Osteoblast (primary cell): ENCODE measurements around the gene CLEC16A. TPM values are rescaled to one million over a fixed set of nuclear protein-coding genes. Genes with fewer than 3 reads are reported as not detected.

Experiments
- DNase-seq: peaks from one replicate; pipeline ENCODE4 v3.0.0; 2011; ENCODE audit warnings: low spot score, mixed read lengths; ENCODE audit not compliant: insufficient read length; ENCODE audit errors: missing footprints
- H2AFZ ChIP-seq: 2 replicates; pipeline ENCODE4 v1.6.0; 2011; ENCODE audit warnings: mild to moderate bottlenecking, low read length
- H3K27ac ChIP-seq: 2 replicates; pipeline ENCODE4 v1.5.1; 2011; ENCODE audit warnings: mild to moderate bottlenecking, low read depth, low read length, moderate library complexity
- H3K27me3 ChIP-seq: 2 replicates; pipeline ENCODE4 v1.6.0; 2012; ENCODE audit warnings: mild to moderate bottlenecking, control low read depth, inconsistent platforms, low read length, moderate library complexity; ENCODE audit not compliant: insufficient read depth
- H3K36me3 ChIP-seq: 2 replicates; pipeline ENCODE4 v1.5.1; 2011; ENCODE audit warnings: mild to moderate bottlenecking, low read length, control low read depth, moderate library complexity; ENCODE audit not compliant: insufficient read depth
- H3K4me1 ChIP-seq: 2 replicates; pipeline ENCODE4 v1.5.1; 2011; ENCODE audit warnings: mild to moderate bottlenecking, low read length, control low read depth, moderate library complexity; ENCODE audit not compliant: insufficient read depth
- H3K4me2 ChIP-seq: 2 replicates; pipeline ENCODE4 v1.6.0; 2011; ENCODE audit warnings: mild to moderate bottlenecking, low read length; ENCODE audit not compliant: insufficient read depth
- H3K4me3 ChIP-seq: fragments of 200-600 bp; sonication (generic); 3 replicates; pipeline ENCODE4 v1.5.1; 2012; ENCODE audit warnings: mild to moderate bottlenecking, low read length, inconsistent platforms; ENCODE audit not compliant: insufficient read depth
- H3K79me2 ChIP-seq: 2 replicates; pipeline ENCODE4 v1.6.0; 2012; ENCODE audit warnings: mild to moderate bottlenecking, low read length, control low read depth, inconsistent platforms; ENCODE audit not compliant: insufficient read depth
- H3K9me3 ChIP-seq: 2 replicates; pipeline ENCODE4 v1.5.1; 2011; ENCODE audit warnings: low read depth, low read length, control low read depth
- H4K20me1 ChIP-seq: 2 replicates; pipeline ENCODE4 v1.6.0; 2012; ENCODE audit warnings: mild to moderate bottlenecking, low read length, control low read depth; ENCODE audit not compliant: insufficient read depth
- total RNA-seq: library from RNA; depleted of rRNA; stranded (reverse); fragments of >200 nt; gene quantifications from 2 replicates; pipeline ENCODE4 v1.2.3, GENCODE V29; 2012
- TF ChIP-seq, protein P1 (sequence below): IDR thresholded peaks from 2 replicates; pipeline ENCODE4 v1.5.1; 2011; ENCODE audit warnings: mild to moderate bottlenecking, low read depth, low read length, moderate library complexity; ENCODE audit errors: extremely low read depth

CLEC16A gene
- total RNA-seq, 1 donor, result 25.7 TPM

DNA sequence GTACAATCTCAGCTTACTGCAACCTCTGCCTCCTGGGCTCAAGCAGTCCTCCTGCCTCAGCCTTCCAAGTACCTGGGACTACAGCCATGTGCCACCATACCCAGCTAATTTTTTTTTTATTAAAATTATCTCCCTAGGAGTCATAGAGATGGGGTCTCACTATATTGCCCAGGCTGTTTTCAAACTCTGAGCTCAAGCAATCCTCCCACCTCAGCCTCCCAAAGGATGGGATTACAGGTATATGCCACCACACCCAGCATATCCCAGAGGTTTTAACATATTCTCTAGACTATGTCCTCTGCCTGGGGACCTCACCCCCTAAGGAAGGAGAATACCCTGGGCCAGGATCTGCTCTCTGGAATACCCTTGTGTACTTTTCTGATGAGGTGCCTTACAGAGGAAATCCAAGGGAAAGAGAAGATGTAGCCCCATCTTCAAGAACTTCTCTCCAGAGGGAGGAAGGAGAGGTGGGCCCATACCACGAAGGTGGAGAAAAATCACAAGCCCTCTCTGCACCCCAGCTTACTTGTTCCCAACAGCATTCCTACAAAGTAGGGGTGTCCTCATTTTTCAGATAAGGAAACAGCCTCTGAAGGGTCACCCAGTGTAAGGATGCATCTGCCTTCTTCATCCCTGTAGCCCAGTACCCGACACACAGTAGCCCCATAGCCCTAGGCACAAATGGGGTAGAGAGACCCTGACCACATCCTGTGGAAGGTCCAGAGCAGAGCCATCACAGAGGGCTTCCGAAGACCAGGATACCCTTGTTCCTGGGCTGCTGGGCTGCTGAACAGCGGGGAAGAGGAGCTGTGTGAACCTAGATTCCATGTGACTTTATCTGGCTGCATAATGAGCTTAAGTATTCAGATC, 160.0 kb downstream of the CLEC16A start:
- Histone ChIP-seq H2AFZ (peak overlapping the region; percentile 39), H3K27me3 (no peaks in the 10 kb centered on the region), H3K79me2 (no peaks in the 10 kb centered on the region), H4K20me1 (no peaks in the 10 kb centered on the region), H3K27ac (peak overlapping the region; percentile 85), H3K36me3 (no peaks in the 10 kb centered on the region), H3K4me2 (peak overlapping the region; percentile 72), H3K4me3 (no peak overlapping the region), H3K9me3 (no peaks in the 10 kb centered on the region), H3K4me1 (peaks cover 58% of the 10 kb centered on the region)
- TF ChIP-seq, protein P1, sequence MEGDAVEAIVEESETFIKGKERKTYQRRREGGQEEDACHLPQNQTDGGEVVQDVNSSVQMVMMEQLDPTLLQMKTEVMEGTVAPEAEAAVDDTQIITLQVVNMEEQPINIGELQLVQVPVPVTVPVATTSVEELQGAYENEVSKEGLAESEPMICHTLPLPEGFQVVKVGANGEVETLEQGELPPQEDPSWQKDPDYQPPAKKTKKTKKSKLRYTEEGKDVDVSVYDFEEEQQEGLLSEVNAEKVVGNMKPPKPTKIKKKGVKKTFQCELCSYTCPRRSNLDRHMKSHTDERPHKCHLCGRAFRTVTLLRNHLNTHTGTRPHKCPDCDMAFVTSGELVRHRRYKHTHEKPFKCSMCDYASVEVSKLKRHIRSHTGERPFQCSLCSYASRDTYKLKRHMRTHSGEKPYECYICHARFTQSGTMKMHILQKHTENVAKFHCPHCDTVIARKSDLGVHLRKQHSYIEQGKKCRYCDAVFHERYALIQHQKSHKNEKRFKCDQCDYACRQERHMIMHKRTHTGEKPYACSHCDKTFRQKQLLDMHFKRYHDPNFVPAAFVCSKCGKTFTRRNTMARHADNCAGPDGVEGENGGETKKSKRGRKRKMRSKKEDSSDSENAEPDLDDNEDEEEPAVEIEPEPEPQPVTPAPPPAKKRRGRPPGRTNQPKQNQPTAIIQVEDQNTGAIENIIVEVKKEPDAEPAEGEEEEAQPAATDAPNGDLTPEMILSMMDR, result no peak
- DNase-seq, result no peak

DNA sequence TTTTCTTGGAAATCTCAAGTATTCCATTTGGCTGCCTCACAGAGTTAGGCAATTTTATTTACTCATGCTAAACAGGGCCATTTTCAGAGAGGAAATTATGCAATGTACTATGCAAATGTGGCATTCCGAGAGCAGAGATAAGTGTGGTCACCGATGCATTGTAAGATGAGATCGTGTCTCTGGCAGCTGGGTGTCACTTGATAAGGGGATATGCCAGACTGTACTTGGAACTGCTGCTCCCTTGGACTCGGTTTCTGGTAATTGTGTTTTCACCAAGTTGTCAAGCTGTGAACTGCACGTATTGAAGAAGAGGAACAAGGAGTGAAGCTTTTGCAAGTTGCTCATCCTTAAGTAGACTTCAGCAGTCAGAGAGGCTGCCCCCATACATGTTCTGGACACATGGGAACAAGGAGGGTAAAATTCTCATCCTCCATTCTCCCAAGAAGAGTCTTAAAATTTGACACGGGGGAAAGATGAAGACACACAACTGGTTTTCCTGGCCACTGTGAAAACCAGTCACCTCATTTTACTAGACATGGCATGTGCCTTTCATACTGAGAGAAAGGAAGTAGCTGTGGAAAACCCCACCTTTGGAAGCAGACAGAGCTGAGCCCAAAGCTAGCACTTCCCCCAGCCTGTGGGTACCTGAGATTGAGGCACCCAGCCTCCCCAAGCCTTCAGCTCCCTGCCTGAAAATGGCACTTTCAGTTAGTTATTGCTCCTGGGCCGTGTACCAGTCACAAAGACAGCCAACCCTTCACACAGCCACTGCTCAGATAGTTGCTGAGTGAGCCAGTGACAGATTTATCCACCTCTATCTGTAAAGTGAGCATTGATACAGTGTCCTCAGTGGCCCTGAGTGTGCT, 160.9 kb downstream of the CLEC16A start:
- H3K4me1 ChIP-seq, result peaks cover 52% of the 10 kb centered on the region
- H3K9me3 ChIP-seq, result no peaks in the 10 kb centered on the region
- peak; percentile 92 for DNase-seq
- TF ChIP-seq, protein P1, result no peak
- H3K27ac ChIP-seq, result peak overlapping the region; percentile 85
- no peaks in the 10 kb centered on the region for H4K20me1 ChIP-seq
- peak overlapping the region; percentile 72 for H3K4me2 ChIP-seq
- H2AFZ ChIP-seq, result peak overlapping the region; percentile 16
- peak overlapping the region; percentile 23 for H3K4me3 ChIP-seq
- H3K79me2 ChIP-seq, result no peaks in the 10 kb centered on the region
- H3K27me3 ChIP-seq, result no peaks in the 10 kb centered on the region
- no peaks in the 10 kb centered on the region for H3K36me3 ChIP-seq

DNA sequence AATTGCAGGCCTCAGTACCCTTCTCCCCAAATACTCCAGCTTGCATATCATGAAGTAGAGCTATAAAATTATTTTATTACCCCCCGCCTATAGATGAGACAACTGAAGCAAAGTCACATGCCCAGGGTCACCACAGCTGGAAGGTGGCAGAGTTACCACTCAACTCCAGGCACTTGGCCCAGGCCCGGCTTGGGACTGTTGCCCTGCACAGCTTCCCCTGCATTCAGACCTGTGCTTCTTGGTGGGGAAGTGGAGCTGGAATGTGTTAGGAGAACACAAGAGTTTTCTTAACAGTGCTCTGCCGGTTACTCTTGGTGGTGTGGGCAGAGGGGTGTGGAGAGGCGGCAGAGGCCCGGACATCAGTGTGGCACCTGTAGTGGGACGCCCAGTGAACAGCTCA, 162.4 kb downstream of the CLEC16A start:
- Histone ChIP-seq H2AFZ (no peak overlapping the region), H3K79me2 (no peaks in the 10 kb centered on the region), H3K27ac (no peak overlapping the region), H4K20me1 (no peaks in the 10 kb centered on the region), H3K36me3 (no peaks in the 10 kb centered on the region), H3K4me3 (no peak overlapping the region), H3K9me3 (no peaks in the 10 kb centered on the region), H3K27me3 (no peaks in the 10 kb centered on the region), H3K4me2 (no peak overlapping the region), H3K4me1 (peaks cover 44% of the 10 kb centered on the region)
- TF ChIP-seq, protein P1, result no peak
- DNase-seq, result no peak
